Measurements from ENCODE around the gene ENTPD3. TPM values are rescaled to one million over a fixed set of nuclear protein-coding genes. Genes with fewer than 3 reads are reported as not detected.

The ENTPD3 gene
- total RNA-seq, 2 donors from 2014 or later = 0.22 to 0.37 TPM

DNA sequence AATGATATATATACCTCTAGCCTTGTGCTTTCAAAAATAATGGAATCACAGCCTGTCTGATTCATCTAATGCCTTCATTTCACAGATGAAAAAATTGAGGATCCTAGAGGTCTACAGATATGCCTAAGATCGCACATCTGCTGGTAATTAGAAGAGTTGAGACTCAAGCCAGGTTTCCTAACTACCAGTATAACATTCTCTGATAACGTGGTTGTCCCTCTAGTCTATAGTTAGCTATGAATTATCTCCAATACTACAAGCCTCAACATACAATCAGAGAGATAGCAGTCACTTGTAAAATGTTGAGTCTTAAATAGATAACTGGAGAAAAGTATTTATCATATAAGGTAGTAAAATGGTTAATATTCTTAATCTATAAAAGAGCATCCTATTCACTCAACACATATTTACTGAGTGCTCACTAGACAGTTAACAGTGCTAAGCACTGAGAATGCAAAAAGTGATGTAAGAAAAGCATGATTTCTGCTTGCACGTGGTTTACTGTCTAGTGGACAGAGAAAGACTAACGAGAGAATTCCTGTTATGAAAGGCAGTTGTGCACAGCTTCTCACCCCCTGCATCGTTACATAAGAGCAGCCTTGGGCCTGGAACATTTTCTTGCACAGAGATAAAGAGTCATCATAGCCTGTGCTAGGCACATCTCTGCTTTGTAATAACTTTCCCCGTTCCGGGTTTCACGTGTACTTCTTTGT is 4.9 kb upstream of the ENTPD3 start:
- peaks cover 3% of the 10 kb centered on the region for H3K9me3 Mint-ChIP-seq
- H3K27me3 ChIP-seq (ENCODE audit: control insufficient read depth, insufficient read depth, low read length, poor library complexity, severe bottlenecking) = peaks cover 27% of the 10 kb centered on the region
- H3K4me3 Mint-ChIP-seq = no peak overlapping the region
- H3K4me3 ChIP-seq (ENCODE audit: low read length) = no peak overlapping the region
- 92 to 95% methylated on average over 7 to 8 of the region's 8 CpGs for WGBS, 2 experiments (ENCODE audit: insufficient coverage in 1 of 2, insufficient read length in 1 of 2)
- H3K9ac ChIP-seq (ENCODE audit: extremely low read depth, low read length, poor library complexity, severe bottlenecking) = no peak overlapping the region
- TF ChIP-seq, protein P1, sequence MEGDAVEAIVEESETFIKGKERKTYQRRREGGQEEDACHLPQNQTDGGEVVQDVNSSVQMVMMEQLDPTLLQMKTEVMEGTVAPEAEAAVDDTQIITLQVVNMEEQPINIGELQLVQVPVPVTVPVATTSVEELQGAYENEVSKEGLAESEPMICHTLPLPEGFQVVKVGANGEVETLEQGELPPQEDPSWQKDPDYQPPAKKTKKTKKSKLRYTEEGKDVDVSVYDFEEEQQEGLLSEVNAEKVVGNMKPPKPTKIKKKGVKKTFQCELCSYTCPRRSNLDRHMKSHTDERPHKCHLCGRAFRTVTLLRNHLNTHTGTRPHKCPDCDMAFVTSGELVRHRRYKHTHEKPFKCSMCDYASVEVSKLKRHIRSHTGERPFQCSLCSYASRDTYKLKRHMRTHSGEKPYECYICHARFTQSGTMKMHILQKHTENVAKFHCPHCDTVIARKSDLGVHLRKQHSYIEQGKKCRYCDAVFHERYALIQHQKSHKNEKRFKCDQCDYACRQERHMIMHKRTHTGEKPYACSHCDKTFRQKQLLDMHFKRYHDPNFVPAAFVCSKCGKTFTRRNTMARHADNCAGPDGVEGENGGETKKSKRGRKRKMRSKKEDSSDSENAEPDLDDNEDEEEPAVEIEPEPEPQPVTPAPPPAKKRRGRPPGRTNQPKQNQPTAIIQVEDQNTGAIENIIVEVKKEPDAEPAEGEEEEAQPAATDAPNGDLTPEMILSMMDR (conservative IDR thresholded peaks at IDR 0.05) = no peak
- H3K9me3 ChIP-seq (ENCODE audit: control insufficient read depth, low read length) = no peaks in the 10 kb centered on the region
- no peak for DNase-seq
- H3K27me3 Mint-ChIP-seq (ENCODE audit: insufficient read depth) = peaks cover 23% of the 10 kb centered on the region
- no peaks in the 10 kb centered on the region for H3K36me3 ChIP-seq (ENCODE audit: control insufficient read depth, insufficient read depth, low read length)
- no peaks in the 10 kb centered on the region for H3K4me1 ChIP-seq (ENCODE audit: control insufficient read depth, insufficient read depth, low read length)
- H3K36me3 Mint-ChIP-seq (ENCODE audit: low read depth) = no peaks in the 10 kb centered on the region
- H3K27ac ChIP-seq (ENCODE audit: low read depth, low read length) = no peak overlapping the region
- no peak overlapping the region for H3K27ac Mint-ChIP-seq
- H3K4me1 Mint-ChIP-seq = no peaks in the 10 kb centered on the region

DNA sequence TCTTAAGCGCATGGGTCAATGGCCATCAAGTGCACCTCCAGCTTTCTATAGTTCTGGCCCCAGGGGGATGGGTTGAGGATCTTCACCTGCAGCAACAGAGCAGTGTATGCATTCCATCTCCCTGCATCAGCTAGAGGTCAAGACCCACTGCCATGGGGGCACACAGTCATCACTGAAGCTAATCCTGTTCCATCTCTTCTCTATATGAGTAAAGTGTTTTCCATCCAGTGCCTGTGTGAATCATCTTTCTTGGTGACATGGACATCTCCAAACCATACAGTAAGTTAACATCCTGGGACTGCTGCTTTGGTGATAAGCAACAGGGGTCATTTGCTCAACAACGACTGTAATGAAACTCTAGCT is 4.4 kb upstream of the ENTPD3 start:
- TF ChIP-seq, protein P1 (conservative IDR thresholded peaks at IDR 0.05) = no peak
- H3K4me3 Mint-ChIP-seq = no peak overlapping the region
- H3K9me3 ChIP-seq (ENCODE audit: control insufficient read depth, low read length) = no peaks in the 10 kb centered on the region
- 71 to 89% methylated on average over 1 to 2 of the region's 2 CpGs for WGBS, 2 experiments (ENCODE audit: insufficient coverage in 1 of 2, insufficient read length in 1 of 2)
- DNase-seq = no peak
- no peak overlapping the region for H3K9ac ChIP-seq (ENCODE audit: extremely low read depth, low read length, poor library complexity, severe bottlenecking)
- H3K36me3 ChIP-seq (ENCODE audit: control insufficient read depth, insufficient read depth, low read length) = no peaks in the 10 kb centered on the region
- peaks cover 3% of the 10 kb centered on the region for H3K9me3 Mint-ChIP-seq
- peaks cover 32% of the 10 kb centered on the region for H3K27me3 ChIP-seq (ENCODE audit: control insufficient read depth, insufficient read depth, low read length, poor library complexity, severe bottlenecking)
- H3K4me3 ChIP-seq (ENCODE audit: low read length) = no peak overlapping the region
- H3K27me3 Mint-ChIP-seq (ENCODE audit: insufficient read depth) = peaks cover 29% of the 10 kb centered on the region
- H3K4me1 ChIP-seq (ENCODE audit: control insufficient read depth, insufficient read depth, low read length) = no peaks in the 10 kb centered on the region
- H3K27ac Mint-ChIP-seq = no peak overlapping the region
- H3K36me3 Mint-ChIP-seq (ENCODE audit: low read depth) = no peaks in the 10 kb centered on the region
- H3K27ac ChIP-seq (ENCODE audit: low read depth, low read length) = no peak overlapping the region
- H3K4me1 Mint-ChIP-seq = peaks cover 2% of the 10 kb centered on the region

- Mint-ChIP-seq H3K27ac (no peak overlapping the region), H3K4me1 (peaks cover 5% of the 10 kb centered on the region), H3K4me3 (no peak overlapping the region), H3K9me3 (no peaks in the 10 kb centered on the region), H3K36me3 (ENCODE audit: low read depth) (no peaks in the 10 kb centered on the region), H3K27me3 (ENCODE audit: insufficient read depth) (peaks cover 54% of the 10 kb centered on the region)
- Histone ChIP-seq H3K4me3 (ENCODE audit: low read length) (peak overlapping the region; percentile 80), H3K27ac (ENCODE audit: low read depth, low read length) (no peak overlapping the region), H3K9ac (ENCODE audit: extremely low read depth, low read length, poor library complexity, severe bottlenecking) (no peak overlapping the region), H3K9me3 (ENCODE audit: control insufficient read depth, low read length) (no peaks in the 10 kb centered on the region), H3K27me3 (ENCODE audit: control insufficient read depth, insufficient read depth, low read length, poor library complexity, severe bottlenecking) (peaks cover 62% of the 10 kb centered on the region), H3K36me3 (ENCODE audit: control insufficient read depth, insufficient read depth, low read length) (no peaks in the 10 kb centered on the region), H3K4me1 (ENCODE audit: control insufficient read depth, insufficient read depth, low read length) (no peaks in the 10 kb centered on the region)
- no peak for DNase-seq
- TF ChIP-seq, protein P1 (conservative IDR thresholded peaks at IDR 0.05) = no peak
- 94% methylated on average over 2 to 3 of the region's 3 CpGs for WGBS, 2 experiments (ENCODE audit: insufficient coverage in 1 of 2, insufficient read length in 1 of 2)
Measured at GRCh38 chr3:40386213-40386612, 771 bp upstream of the ENTPD3 start.

Measured in endodermal cell (in vitro differentiated cells).